IPS-NIHi7 (cell line): ENCODE data around the gene CD164.
"Not testable (repeated sequence)": the region's sequence is repeated elsewhere in the genome, so short reads cannot be mapped to it uniquely, and the experiment has no call there.

Experiments
- DNase-seq: peaks from one replicate; pipeline ENCODE4 v3.0.0; 2012; ENCODE audit warnings: mixed read lengths; ENCODE audit errors: extremely low spot score

CD164 gene

DNA sequence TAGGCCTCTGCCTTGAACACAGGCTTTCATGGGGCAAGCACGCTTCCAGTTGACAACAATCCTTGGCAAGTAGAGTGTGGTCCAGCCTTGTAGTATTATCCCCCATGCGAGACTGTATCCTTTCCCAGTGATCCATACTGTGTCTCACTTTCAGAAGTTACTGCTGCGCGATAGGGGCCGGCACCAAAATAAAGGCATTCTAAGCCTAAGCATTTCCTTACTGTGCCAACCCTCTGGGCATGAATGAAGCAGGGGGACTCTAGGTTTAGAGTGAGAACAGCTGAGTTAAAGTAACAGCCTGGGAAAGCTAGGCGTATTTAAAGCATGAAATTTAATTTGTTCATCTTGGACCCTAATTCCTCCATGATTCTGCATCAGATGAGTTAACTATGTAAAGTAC, 39.4 kb downstream of the CD164 start:
- no peak for DNase-seq

DNA sequence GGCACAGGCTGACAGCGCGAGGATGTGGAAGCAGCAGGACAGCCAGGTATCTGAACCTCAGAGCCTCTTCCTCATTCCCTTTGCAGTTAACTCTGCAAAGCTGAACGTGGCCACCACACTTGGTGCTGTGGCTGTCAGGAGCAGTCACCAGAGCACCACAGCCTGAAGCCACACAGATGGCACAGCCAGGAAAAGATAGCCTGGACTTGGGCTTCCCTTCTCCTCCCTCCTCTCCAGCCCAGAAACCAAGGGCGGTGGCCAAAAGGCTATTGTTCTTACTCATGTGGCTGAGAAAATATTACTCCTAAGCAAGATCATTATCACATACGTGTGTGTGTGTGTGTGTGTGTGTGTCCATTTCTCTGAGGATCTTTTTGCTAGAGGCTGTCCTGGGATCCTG, 39.8 kb downstream of the CD164 start:
- no peak for DNase-seq

DNA sequence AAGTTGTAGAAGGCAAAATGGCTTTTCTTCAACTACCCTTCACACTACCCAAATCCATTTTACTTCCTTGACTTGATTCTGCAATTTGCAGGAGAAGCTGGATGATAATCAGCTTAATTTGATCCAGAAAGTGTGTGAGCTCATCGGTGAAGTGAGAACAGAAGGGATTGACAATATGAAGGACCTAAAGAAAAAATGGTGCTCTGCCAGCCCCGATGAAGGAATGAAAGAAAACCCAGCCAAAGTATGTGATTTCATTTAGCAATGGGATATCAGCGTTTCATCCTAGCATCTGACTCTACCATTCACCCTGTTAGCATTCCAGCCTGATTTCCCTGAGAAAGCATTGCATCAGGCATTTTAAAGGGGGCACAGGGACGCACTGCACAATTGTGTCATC, 41.5 kb downstream of the CD164 start:
- no peak for DNase-seq

DNA sequence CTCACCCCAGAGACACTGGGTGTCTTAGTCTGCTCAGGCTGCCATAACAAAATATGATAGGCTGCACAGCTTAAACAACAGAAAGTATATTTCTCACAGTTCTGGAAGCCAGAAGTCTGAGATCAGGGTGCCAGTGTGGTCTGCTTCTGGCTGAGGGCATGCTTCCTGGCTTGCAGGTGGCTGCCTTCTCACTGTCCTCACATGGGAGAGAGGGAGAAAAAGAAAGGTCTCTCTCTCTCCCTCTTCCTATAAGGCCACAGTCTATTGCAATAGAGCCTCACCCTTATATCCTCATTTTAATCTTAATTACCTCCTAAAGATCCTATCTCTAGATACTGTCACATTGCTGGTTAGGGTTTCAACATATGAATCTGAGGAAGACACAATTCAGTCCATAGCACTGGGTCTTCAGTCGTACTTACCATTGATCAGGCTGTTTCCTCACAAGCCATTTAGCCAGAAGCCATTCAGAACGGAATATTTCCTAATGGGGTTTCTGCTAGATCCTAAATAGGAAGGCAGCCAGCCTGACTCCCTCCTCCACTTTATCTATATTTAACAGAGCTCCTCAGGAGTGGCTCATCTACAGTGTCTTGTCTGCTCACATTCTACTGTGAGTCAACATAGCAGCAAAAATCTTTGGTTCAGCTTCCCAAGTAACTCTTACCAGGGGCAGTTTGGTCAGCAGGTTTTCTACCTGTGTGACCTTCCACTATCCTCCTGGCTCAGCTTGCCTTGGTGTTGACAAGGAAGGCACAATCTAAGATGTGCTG, 42.2 kb downstream of the CD164 start:
- DNase-seq: no peak

DNA sequence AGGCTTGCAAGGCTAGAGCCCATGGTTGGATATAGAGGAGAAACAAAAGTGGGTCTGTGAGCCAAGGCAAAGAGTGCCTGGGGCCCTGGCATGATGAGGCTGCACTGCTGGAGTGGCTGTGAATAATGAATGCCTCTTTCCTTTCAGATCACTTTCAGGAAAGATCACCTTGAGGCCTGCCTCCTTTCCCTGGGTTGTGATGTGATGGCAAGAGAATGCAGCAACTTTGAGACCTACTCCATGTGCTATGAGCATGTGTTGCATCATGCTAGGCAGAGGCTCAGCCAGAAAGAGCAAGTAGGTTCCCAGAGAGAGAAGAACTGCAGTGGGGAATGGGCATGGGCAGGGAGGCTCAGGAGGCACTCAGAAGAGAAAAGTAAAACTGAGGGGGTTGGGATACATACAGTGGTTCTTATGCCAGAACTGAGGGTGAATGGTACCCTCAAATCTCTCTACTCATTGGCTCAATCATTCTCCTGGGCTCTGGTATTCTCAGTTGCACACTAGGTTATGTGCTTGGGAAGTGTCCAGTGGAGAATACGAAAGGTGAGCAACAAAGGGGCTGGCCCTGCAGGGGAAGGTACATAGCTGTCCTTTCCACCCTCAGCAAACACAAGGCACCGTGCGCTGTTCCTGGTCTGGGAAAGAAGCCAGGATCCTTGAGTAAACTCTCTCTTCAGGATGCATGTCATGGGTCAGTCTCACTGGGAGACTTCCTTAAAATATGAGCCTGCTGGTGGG, 45.9 kb downstream of the CD164 start:
- no peak for DNase-seq

DNA sequence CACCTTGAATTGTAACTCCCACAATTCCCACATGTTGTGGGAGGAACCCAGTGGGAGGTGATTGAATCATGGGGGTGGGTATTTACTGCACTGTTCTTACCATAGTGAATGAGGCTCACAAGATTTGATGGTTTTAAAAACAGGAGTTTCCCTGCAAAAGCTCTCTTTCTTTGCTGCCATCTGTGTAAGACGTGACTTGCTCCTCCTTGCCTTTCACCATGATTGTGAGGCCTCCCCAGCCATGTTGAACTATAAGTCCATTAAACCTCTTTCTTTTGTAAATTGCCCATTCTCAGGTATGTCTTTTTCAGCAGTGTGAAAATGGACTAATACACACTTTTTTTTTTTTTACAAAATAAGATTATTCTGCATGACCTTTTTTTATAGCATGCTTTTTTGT, 48.4 kb downstream of the CD164 start:
- DNase-seq: not testable (repeated sequence)

DNA sequence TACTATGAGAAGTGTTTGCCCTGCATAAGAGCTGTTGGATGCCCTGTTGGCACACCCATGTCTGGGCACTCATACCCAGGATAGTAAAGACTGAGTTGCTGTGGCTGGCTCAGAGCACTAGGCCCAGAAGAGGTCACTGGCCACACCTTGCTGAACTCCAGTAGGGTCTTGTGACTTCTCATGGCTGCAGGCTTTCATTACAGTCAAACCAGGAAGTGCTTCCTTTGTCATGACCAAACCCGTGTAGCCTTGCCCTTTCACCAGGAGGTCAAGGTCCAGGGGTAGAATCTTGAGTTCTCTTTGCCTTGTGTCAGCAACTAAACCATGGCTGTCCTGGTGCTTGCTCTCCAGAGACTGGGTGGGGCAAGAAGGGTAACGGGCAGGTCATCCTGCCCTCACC, 49.5 kb downstream of the CD164 start:
- no peak for DNase-seq

DNA sequence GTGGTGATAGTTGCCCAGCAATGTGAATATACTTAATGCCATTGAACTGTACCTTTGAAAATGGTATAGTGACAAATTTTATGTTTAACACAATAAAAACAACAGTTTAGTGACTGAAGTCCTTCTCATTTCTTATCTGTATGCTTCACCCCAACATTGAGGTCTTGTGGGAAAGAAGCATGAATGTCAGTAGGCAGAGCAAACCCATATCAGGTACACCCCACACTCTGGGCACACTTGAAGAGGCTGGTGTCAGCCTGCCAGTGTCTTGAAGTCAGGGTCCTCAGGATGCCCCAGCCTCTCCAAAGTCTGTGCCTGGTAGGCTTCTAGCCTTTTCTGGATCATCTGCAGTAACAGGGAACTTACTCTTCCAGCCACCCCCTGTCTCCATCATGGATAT, 51.2 kb downstream of the CD164 start:
- DNase-seq: no peak

DNA sequence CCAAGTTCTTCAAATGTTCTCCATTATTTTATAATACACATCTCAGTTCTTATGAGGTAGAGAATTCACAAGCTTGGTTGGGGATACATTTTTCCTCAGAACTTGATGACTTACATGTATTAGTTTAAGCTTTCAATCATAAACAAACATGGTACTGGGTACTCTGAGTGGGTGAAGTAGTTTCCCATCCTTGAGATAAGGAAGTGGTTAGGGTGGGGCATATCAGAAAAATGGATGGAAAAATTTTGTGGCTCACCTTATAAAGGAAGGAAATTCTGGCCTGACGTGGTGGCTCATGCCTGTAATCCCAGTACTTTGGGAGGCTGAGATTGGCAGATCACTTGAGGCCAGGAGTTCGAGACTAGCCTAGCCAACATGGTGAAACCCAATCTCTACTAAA, 52.0 kb downstream of the CD164 start:
- no peak for DNase-seq

DNA sequence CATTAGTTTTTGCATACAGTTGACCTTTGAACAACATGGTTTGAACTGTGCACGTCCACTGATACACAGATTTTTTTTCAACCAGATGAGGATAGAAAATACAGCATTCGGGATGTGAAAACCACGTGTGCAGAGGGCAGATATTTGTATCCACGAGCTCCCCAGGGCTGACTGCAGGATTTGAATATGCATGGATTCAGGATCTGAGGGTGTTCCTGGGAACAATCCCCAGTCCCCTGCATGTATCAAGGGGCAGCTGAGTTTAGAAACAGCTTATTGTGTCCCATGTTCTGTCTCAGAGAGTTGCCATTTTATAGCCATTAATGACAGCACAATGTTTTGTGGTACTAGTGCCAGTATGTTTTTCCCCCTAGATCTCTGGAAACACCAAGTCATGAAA, 53.6 kb downstream of the CD164 start:
- DNase-seq: no peak

DNA sequence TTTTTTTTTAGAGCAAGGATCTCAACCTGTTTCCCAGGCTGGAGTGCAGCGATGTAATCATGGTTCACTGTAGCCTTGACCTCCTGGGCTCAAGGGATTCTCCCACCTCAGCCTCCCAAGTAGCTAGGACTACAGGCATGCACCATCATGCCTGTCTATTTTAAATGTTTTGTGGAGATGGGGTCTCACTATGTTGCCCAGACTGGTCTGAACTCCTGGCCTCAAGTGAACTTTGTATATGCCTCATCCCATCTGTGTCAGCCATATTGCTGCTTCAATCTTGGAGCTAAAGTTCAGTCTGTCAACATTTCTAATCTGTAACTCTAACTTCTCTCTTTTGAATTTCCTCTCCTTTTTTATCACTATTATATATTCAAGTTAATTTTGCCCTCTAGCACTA, 54.3 kb downstream of the CD164 start:
- DNase-seq: no peak

DNA sequence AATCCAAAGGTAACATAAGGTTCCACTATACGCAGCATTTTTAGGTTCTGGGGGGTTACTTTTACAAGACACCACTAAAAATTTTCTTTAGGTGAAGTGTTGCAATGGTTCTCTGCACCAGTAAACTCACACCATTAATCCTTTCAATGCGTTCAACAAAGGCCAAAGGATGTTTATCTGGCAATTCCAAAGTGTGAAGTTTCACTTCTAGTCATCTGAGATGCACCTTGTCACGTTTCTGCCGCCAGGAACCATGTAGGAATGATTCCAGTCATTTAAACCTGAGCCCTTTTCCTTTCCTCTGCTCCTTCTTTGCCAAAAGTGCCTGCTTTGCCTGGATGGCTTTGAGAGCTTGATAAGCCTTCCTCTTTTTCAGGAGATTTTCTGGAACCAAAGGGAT, 54.8 kb downstream of the CD164 start:
- no peak for DNase-seq

DNA sequence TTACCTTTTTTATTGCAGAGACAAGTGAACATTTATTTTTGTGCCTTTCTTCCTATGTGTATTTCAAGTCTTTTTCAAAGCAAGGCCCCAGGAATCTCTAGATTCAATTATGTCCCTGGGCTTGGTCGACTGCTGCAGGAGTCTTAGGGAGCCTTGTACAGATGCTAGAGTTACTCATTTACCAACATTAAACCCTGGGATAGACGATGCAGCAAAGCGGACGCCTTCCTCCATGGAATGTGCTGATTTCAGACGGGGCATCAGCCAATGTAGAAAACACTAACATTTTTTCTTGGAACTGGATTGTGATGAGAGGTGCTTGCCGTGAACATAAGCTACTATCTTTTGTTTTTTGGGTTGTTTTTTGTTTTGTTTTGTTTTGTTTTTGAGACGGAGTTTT, 55.9 kb downstream of the CD164 start:
- DNase-seq: no peak

DNA sequence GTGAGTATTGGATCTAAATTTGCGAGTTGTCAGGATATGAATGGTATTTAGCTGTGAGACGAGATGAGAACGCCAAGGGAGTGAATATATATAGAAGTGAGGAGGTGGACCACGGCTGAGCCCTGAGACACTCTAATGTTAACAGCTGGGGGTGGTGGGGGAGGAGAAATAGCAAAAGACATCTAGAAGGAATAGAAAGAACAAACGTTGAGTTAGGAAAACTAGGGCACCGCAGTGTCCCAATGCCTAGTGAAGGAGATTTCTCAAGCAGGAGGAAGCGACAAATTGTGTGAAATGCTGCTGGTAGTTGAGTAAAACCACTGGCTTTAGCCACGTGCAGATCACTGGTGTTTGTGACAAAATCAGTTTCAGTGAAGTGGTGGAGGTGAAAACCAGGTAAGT, 56.9 kb downstream of the CD164 start:
- no peak for DNase-seq

DNA sequence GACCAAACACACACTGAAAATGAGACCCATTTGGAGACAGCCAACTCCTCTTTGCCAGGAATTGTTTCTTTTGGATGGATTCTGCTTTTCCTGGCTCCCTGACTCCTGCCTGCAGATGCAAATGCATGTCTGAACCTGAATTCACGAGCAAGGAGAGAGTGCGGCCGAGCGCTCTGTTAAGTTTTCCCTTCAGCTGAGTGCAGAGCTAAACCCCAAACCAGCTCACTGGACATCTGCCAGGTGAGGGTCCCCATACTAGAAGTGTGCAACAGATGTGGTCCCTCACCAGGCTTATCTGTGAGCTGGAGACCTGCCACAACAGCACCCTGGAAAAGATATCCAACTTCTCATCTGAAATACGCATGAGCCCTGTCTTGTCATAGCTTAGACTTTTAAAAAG, 59.0 kb downstream of the CD164 start:
- DNase-seq: no peak

DNA sequence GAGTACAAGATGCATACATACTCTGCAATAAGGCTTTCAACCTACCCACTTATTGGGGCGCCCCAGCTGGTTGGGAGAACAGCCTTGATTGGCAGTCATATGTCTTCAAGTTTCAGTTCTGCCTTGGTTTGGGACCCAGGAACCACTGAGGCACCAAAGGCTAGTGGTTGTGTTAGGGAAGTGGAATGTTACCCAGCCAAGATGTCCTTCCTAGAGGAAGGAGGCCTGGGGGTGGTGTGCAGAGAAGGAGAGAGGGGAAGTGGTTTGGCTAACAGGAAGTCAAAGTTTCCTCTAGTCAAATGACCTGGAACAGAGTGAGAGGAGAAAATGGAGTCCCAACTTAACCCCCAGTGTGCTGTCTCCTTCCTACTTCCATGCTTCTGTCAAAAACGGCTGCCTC, 59.4 kb downstream of the CD164 start:
- DNase-seq: no peak

DNA sequence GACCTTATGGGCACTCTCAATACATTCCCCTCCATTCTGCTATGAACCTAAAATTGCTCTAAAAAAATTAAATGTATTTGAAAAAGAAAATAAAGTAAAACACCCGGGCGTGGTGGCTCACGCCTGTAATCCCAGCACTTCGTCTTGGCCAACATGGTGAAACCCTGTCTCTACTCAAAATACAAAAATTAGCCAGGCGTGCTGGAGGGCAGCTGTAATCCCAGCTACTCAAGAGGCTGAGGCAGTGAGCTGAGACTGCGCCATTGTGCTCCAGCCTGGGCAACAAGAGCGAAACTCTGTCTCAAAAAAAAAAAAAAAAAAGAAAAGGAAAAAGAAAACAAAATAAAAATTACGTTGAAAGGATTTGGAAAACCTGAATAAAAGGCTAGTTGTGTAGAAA, 60.5 kb downstream of the CD164 start:
- no peak for DNase-seq

DNA sequence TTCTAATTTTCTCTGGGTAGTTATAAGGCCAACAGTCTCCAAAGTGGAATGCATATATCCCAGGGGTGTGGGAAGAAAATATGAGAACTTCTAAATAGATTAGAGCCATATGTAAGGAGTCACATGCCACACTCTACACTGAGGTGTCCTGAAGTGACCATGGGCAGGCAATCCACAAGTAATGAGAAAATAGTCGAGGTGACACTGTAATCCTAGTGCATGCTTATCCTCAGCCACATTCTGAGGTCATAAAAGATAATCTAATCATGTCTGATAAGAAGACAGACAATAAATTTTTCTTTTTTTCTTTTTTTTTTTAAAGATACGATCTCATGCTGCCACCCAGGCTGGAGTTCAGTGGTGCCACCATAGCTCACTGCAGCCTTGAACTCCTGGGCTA, 62.2 kb downstream of the CD164 start:
- no peak for DNase-seq

DNA sequence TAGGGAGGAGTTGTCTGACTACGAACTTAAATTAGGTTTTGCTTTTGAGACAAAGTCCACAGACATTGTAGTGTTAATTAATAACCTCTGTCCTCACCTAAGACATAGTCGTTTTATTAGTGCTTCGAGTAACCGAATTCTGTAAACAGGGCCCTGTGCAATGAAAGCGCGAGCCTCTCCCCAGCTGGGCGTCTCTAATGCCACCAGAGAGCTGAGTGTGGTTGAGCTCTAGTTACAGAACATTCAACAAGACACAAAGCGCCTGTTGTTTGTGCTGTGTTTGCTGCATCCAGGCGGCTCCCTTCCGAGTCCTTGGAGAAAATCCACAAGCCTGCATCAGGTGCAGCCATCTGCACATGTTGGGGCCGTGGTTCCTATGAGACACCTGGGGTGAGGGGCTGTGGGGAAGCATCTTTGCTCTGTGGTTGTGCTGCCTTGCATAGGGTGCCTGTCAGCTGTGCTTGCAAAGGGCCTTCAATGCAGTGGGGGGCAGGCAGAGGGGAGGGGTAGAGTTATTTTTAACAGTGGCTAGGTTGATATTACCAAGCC, 63.9 kb downstream of the CD164 start:
- no peak for DNase-seq

DNA sequence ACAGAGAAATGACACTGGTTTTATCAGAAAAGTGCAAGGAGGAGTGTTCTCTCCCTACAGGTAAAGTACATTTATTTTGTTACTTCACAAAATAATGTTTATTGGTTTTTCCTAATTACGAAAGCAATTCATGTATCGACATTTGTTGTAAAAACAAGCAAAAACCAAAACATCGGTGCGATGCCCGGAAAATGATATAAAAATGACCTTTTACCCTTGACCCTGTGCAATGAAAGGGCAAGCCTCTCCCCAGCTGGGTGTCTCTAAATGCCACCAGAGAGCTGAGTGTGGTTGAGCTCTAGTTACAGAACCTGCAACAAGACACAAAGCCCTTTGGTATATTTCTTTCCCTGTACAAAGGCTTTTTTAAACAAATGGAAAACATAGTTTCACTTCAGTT, 65.4 kb downstream of the CD164 start:
- no peak for DNase-seq
